HG03432 (cell line): ENCODE data around the gene ERGIC1.

ENCODE experiments used
- ATAC-seq: cut with Tn5 transposase; IDR thresholded peaks from one replicate; pipeline ENCODE4 v1.9.1; 2021; ENCODE audit warnings: mild to moderate bottlenecking, moderate library complexity; ENCODE audit not compliant: unreplicated experiment

Gene ERGIC1

GRCh38 chr5:172939611-172940267 is 105.7 kb downstream of the ERGIC1 start:
- ATAC-seq = no peak

DNA sequence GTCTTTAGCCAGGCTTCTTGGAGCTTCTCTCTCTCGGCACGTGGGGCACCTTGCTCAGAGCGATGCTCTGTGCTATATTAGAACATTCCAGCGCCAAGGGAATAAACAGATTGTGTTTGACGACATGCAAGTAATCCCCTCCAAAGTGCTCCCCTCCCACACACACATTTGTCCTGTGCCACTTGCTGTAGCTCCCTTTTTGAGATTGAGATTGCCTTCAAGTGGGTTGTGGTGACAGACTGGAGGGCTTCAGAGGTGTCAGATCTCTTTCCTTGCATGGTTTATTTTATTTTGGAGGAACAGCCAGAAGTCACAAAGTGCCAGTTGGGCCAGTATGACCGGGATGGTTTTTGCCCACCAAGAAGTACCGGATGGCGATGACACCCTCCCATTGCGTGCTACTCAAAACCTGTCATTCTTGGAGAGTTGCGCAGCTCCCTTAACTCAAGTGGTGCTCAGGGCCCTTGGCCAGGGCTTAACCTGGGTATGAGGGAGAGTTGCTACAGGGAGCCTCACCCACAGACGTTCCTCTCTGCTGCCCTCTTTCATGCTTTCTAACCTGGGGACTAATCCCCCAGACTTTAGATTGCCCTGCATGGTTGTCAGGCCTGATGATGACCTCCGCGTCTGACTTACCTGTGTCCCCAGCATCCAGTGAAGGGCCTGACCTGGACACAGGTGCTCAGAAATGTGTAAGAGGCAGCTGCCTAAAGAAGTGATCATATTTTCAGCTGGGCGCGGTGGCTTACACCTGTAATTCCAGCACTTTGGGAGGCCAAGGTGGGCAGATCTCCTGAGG is 106.4 kb downstream of the ERGIC1 start:
- ATAC-seq = no peak

- ATAC-seq = no peak
These were observed 107.0 kb downstream of the ERGIC1 start for GRCh38 chr5:172941067-172941516.

DNA sequence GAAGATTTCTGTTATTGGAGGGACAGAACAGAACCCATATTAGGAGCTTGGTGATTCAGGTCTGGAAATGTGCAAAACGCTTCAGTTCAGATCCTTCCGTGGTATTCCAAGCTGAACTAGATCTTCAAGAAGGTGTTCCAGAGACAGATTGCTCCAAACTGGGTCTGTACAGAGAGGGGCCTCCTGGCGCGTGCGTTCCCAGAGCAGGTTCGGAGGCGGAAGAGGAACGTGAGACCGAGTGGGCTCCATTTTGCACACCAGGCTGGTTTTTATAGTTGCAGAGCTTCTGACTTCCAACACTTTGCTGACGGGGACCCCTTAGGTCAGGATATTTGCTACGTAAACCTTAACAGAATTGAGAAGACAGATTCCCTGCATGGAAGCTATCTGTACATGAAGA is 108.5 kb downstream of the ERGIC1 start:
- ATAC-seq = no peak

- ATAC-seq = no peak
These were observed 109.3 kb downstream of the ERGIC1 start for GRCh38 chr5:172943283-172943841.

DNA sequence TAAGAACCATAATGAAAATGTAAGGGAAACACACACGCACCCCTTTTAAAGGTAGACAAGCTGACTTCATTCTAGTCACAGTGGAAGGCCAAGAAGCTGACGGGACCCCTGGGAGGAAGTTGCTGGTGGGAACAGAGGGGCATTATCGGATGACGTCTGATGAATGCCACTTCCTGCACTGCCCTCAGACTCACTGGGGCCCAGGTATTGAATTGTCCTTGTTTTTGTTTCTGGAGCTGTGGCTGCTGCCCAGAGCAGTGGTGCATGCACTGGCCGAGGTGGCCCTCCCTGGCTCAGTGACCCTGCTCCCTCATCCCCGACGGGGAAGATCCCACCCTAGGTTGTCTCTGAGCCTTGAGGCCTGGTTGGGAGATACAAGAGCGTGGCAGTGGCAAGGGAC is 109.9 kb downstream of the ERGIC1 start:
- no peak for ATAC-seq

DNA sequence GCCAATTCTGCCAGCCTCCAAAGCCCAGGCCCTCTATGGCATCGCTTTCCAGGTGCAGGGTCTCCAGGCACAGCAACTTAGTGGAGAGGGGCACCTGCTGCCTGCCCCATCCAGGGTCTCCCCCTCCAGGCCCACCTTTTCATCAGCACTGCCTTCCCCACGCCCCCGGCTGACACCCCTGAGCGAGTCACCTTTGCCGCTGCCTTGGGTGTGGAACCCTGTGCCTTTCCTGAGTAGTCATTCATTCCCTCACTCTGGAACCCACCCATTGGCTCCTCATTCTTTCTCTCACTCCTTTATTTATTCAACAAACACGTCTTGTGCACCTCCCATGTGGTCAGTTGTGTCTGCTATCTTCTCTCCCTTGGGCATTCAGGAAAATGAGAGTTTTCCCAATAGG is 110.7 kb downstream of the ERGIC1 start:
- no peak for ATAC-seq

DNA sequence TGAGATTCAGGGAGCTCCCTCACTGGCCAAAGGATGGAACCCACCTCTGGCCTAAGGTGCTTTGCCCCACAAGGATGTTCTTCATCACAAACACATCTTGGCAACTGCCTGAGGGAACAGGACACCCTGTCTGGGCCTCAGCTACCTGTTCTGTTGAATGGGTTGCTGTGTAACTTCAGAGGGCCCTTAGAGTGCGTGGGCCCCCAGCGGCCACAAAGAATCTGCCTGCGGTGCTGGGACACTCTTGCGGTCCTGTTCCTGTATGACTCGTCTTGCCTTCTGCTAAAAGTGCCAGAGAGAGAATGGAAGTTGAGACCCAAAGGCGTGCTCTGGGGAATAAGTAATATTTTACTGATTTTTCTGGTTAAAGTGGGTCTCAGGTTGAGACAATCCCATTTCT is 111.1 kb downstream of the ERGIC1 start:
- ATAC-seq = no peak

GRCh38 chr5:172946146-172946545 is 112.1 kb downstream of the ERGIC1 start:
- ATAC-seq = no peak

DNA sequence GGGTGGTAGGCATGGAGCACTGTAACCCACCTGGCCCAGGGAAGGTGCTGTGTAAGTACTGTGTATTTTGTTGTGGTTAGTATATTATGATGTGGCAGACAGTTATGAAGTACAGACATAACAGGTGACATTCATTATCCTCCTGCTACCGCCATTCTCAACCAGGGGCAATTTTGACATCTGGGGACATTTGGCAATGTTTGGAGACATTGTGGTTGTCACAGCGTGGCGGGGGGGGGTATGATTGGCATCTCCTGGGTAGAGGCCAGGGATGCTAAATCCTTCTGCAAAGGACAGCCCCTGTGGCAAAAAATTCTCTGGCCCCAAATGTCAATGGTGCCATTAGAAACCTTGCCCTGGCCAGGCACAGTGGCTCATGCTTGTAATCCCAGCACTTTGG is 115.4 kb downstream of the ERGIC1 start:
- no peak for ATAC-seq

GRCh38 chr5:172950176-172950965 is 116.3 kb downstream of the ERGIC1 start:
- ATAC-seq = no peak

- no peak for ATAC-seq
These were observed 117.5 kb downstream of the ERGIC1 start for GRCh38 chr5:172951371-172952033.

DNA sequence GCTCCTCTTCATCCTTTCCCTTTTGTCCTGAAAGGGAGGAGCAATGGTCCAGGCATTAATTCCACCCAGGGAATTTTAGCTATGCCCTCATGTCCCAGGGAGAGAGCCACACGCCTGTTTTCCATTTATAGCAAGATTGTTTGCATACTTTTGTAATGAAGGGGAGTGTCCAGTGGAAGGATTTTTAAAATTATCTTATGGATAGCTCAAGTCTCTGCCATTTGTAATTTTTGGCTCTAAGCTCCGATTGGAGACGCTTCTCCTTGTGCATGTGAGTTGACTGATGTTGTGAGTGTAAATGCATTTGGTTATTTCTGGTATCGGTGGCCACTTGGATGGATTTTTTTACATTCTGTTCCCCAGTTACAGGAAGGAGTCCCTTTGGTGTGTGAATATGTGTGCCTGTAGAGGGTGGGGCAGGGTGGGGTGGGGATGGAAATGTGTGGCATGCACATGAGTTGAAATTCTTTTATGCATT is 118.0 kb downstream of the ERGIC1 start:
- no peak for ATAC-seq

DNA sequence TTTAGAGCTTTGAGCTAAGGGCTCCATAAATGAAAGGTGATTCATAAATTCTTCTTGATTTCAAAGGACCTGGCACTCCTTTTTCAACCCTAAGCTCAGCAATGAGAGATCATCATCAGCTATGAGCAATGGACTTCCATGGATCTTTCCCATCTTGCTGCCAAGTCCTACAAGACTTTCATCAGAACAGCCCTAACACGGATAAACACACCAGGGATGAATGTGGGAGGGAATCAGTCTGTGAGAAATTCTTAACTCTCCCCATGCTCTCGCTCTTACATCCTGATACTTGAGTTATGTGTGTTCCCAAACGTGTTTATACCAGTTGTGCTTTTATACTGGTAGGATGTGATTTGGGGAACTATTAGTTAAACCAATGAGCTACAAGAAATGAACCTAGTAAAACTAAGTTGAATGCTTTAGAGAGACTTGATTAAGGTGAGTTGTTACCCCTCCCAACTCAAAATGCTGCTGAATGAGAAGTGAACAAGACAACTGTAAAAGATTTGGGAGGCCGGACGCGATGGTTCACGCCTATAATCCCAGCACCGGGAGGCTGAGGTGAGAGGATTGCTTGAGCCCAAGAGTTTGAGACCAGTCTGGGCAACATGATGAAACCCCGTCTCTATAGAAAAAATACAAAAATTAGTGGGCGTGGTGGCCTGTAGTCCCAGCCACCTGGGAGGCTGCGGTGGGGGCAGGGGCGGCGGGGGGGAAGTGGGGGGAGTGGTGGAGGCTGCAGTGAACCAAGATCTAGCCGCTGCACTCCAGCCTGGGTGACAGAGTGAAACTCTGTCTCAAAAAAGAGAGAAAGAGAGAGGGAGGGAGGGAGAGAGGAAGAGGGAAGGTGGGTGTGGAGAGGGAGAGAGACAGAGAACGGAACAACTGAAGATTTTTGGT is 120.0 kb downstream of the ERGIC1 start:
- ATAC-seq = no peak

DNA sequence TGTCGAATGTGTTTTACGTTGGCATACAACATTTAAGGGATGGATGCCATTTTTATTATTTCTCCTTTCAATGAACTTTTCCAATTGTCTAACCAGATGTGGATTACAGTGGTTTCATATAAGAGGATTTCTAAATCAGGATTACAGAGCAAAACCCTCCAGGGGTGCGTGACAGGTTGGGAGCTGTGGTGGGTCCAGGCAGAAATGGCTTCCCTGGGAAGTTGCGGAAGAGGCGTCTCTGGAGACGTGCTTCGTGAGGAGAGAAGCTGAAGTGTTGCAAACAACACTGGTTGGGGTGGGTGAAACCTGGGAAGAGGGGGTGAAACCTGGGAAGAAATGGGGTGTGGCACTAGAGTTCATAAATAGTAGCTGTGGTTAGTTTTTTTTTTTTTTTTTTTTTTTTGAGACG is 120.7 kb downstream of the ERGIC1 start:
- no peak for ATAC-seq

- no peak for ATAC-seq
These were observed 122.2 kb downstream of the ERGIC1 start for GRCh38 chr5:172956228-172956627.

DNA sequence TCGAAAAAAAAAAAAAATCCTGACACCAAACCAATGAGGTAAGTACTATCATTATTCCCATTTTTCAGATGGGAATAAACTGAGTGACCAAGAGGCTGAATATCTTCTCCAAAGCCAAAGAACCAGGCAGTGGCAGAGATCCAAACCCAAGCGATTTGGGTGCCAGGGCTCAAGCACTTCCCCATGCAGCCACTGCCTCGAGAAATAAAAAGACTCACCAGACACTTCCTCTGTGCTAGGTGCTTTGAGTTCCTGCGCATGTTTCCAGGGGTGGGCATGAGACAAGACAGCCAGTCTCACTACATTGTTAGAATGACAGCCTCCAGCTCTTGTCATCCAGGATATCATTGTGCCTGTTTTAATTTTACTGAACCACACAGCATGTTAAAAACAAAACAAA is 122.9 kb downstream of the ERGIC1 start:
- ATAC-seq = no peak

DNA sequence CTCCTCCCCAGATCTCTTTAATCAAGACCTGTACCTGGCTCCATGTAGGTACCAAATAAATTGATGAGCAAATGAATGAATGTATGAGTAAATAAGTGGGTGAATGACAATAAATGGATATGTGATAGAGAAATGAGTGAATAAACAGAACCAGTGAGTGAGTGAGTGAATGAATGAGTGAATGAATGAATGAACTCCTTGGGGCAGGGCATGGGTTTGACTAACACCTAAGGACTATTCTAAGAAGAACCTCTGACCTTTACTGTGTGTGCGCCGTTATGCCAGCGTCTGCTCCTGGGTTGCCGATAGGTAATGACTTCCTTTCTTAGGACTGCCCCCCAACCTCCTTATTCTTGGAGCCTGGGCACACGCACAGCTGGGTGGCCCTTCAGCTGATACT is 123.4 kb downstream of the ERGIC1 start:
- ATAC-seq = no peak

DNA sequence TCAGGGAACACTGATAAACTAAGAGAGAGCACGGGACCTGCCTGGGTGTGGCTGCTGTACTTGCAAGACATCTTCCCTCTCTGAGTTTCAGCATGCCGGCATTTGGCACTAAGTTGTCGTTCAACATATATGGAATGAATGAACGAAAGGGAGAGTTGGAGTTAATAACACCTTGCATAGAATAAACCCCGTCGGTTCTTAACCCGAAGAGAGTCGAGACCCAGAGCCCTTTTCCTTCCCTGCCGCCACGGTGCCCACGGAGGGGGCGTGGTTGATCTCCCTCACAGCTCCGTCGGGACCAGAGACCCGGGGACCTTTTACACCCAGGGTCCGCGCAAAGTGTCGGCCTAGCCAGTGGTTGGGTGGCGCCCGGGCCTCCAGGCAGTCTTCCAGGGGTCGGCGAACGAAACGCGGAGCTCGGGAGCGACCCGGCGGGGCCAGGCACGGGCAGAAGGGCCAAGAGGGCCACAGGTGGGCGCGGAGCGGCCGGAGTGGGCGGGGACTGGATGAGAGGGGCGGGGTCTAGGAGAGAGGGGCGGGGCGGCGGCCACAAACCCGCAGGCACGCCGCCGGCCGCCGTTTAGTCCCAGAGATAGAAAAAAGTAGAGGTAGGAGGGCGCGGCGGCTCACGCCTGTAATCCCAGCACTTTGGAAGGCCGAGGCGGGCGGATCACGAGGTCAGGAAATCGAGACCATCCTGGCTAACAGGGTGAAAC is 124.4 kb downstream of the ERGIC1 start:
- peak; percentile 70 for ATAC-seq
